Sigmoid colon (tissue), 7 donors: ENCODE results near the gene OR10A3. TPM values are rescaled to one million over a fixed set of nuclear protein-coding genes. Genes with fewer than 3 reads are reported as not detected.

Source experiments
- DNase-seq: peaks from one replicate; pipeline ENCODE4 v3.0.0-alpha.2; 2019
- H3K27ac ChIP-seq, 4 donors: fragments of 200-600 bp; sonication (generic); one replicate each; pipeline ENCODE4 v1.5.1; 2016 to 2019; ENCODE audit warnings: mild to moderate bottlenecking in 1 of 4
- H3K27me3 ChIP-seq, 3 donors: fragments of 200-600 bp; sonication (generic); one replicate each; pipeline ENCODE4 v1.5.1; 2019; ENCODE audit warnings: mild to moderate bottlenecking in 1 of 3
- H3K36me3 ChIP-seq, 4 donors: fragments of 200-600 bp; sonication (generic); one replicate each; pipeline ENCODE4 v1.5.1; 2016 to 2019
- H3K4me1 ChIP-seq, 4 donors: fragments of 200-600 bp; sonication (generic); one replicate each; pipeline ENCODE4 v1.5.1; 2017 to 2019
- H3K4me3 ChIP-seq, 4 donors: fragments of 200-600 bp; sonication (generic); one replicate each; pipeline ENCODE4 v1.5.1; 2017 to 2019; ENCODE audit warnings: mild to moderate bottlenecking in 2 of 4, moderate library complexity in 1 of 4
- H3K9me3 ChIP-seq, 4 donors: fragments of 200-600 bp in 3 of 4; sonication (generic) in 3 of 4; one replicate each; pipeline versions ENCODE4 v1.5.1 to v1.6.1; 2013 to 2019
- CTCF ChIP-seq, 4 experiments: fragments of 450-650 bp in 3 of 4; fragments of 200-600 bp in 1 of 4; IDR thresholded peaks; one replicate each; pipeline ENCODE4 v1.5.1; 2016 to 2019; ENCODE audit warnings: antibody characterized with exemption in 4 of 4, mild to moderate bottlenecking in 3 of 4, moderate library complexity in 2 of 4
- EP300 ChIP-seq, 4 donors: sonication (generic); formaldehyde crosslinking; IDR thresholded peaks; one replicate each; pipeline ENCODE4 v1.6.1; 2017; ENCODE audit warnings: antibody characterized with exemption in 4 of 4
- POLR2A ChIP-seq, 2 donors: fragments of 450-650 bp; IDR thresholded peaks; one replicate each; pipeline ENCODE4 v1.6.1; 2016; ENCODE audit warnings: antibody characterized with exemption in 2 of 2, mild to moderate bottlenecking in 2 of 2, moderate library complexity in 2 of 2
- POLR2AphosphoS5 ChIP-seq, 4 donors: sonication (generic); formaldehyde crosslinking; IDR thresholded peaks; one replicate each; pipeline ENCODE4 v1.6.1; 2017; ENCODE audit warnings: antibody characterized with exemption in 4 of 4
- WGBS, 2 donors: extraction: QIAGEN DNeasy Blood & Tissue Kit; methylation state at CpG; one replicate each; pipeline ENCODE4 v1.1.7; 2013; 5-methylcytosine and 5-hydroxymethylcytosine counted together
- intact Hi-C: fragments of 100-400 bp; cut with DNase I; formaldehyde crosslinking; loops from one replicate; pipeline ENCODE4 v1.15.1; 2023
- polyA plus RNA-seq, 3 donors: library from polyadenylated mRNA; stranded (reverse); fragments of 200-250 nt; gene quantifications; one replicate each; pipeline ENCODE4 v1.2.3, GENCODE V29; 2013
- total RNA-seq, 4 donors: library from RNA; depleted of rRNA; stranded (reverse); fragments of >200 nt; gene quantifications; one replicate each; pipeline ENCODE4 v1.1.0, GENCODE V29; 2016
- donor health status: healthy with polysubstance abuse.
- donor health status: Bipolar disorder and iron deficiency.
- donor health status: healthy.

Gene OR10A3
- total and polyA plus RNA-seq, 7 donors = not detected

- no peak for TF ChIP-seq POLR2AphosphoS5 (IDR thresholded peaks at IDR 0.05)
- no peak for TF ChIP-seq CTCF (IDR thresholded peaks at IDR 0.05)
- Histone ChIP-seq H3K27me3 (no peaks in the 10 kb centered on the region), H3K9me3 (no peaks in the 10 kb centered on the region), H3K4me1 (no peaks in the 10 kb centered on the region), H3K27ac (no peak within 1 kb of the TSS), H3K36me3 (no peaks in the 10 kb centered on the region), H3K4me3 (no peak within 1 kb of the TSS)
- intact Hi-C loops = no loop called here
- WGBS, 2 donors = 78 to 82% methylated on average over 4 of the region's 4 CpGs
- no peak for DNase-seq
Observed at GRCh38 chr11:7931168-7931567, 10.3 kb downstream of the OR10A3 start, which contains the start of gene OR10A6. OR10A6 (minus strand) TSS chr11:7931268; CDS start chr11:7928662, 2,606 bp downstream.

DNA sequence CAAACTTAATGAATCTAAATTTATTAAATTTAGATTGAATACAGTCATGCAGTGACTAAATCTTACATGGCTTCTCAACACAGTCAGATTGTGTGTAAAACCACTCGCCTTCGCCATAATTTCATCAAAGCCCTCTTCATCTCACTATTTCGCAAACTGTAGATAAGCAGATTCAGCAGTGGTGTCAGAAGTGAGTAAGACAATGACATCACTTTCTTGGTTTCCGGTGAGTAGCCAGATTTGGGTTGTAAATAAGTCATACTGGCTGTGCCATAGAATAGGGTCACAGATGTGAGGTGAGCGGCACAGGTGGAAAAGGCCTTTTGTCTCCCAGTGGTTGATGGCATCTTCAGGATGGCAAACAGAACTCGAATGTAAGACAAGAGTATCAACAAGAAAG is 13.9 kb downstream of the OR10A3 start:
- intact Hi-C loops = no loop called here
- 86 to 90% methylated on average over 6 of the region's 6 CpGs for WGBS, 2 donors
- Histone ChIP-seq H3K36me3 (no peaks in the 10 kb centered on the region), H3K9me3 (no peaks in the 10 kb centered on the region), H3K27ac (no peak overlapping the region), H3K27me3 (no peaks in the 10 kb centered on the region), H3K4me1 (no peaks in the 10 kb centered on the region), H3K4me3 (no peak overlapping the region)
- no peak for DNase-seq
- no peak for TF ChIP-seq POLR2A (IDR thresholded peaks at IDR 0.05)

DNA sequence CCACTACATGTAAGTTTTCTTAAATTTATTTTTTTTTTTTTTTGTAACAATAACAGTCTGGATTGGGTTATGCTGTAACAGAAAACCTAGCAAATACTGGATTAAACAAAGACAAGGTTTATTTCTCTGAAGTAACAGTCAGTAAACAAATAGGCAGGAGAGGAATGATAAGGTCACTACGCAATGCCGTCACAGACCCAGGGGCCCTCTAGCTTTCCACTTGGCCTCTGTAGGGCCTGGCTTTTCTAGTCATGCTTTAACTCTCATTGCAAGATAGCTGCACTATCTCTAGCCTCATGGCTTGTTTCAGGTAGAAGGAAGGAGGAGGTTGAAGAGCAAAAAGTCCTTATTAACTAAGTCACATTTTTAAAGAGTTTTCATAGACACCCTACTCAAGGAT is 17.0 kb downstream of the OR10A3 start:
- no peak overlapping the region for H3K27ac ChIP-seq
- H3K4me3 ChIP-seq = no peak overlapping the region
- H3K4me1 ChIP-seq = no peaks in the 10 kb centered on the region
- WGBS, 2 donors = 25 to 60% methylated on average over 2 of the region's 2 CpGs
- no peak for TF ChIP-seq POLR2AphosphoS5 (IDR thresholded peaks at IDR 0.05)
- no peak for TF ChIP-seq EP300 (IDR thresholded peaks at IDR 0.05)
- TF ChIP-seq CTCF (IDR thresholded peaks at IDR 0.05) = no peak
- TF ChIP-seq POLR2A (IDR thresholded peaks at IDR 0.05) = no peak
- intact Hi-C loops = no loop called here
- H3K36me3 ChIP-seq = no peaks in the 10 kb centered on the region
- H3K27me3 ChIP-seq = no peaks in the 10 kb centered on the region
- DNase-seq = no peak
- no peaks in the 10 kb centered on the region for H3K9me3 ChIP-seq

DNA sequence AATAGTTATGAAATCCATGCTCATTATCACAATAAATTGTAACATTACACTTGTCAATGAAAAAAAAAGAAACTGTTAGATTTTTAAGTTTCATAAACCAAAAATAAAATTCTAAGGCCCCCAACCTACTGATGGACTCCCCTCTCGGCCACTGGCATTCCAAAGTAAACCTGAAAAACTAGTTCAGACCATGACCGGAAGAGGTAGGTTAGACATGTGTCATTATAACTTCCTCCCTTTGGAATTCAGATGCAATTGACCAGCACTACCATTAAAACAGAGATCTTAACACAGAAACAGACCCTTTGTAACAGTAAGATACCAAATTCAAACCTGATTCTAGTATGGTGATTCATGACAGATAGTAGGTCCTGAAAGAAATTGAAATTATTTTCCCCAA is 23.4 kb downstream of the OR10A3 start:
- Histone ChIP-seq H3K4me3 (no peak overlapping the region), H3K4me1 (no peaks in the 10 kb centered on the region), H3K9me3 (no peaks in the 10 kb centered on the region), H3K27me3 (no peaks in the 10 kb centered on the region), H3K27ac (no peak overlapping the region), H3K36me3 (no peaks in the 10 kb centered on the region)
- 83 to 87% methylated on average over 2 of the region's 2 CpGs for WGBS, 2 donors
- intact Hi-C loops = no loop called here
- no peak for DNase-seq
- TF ChIP-seq POLR2AphosphoS5 (IDR thresholded peaks at IDR 0.05) (no peak), EP300 (IDR thresholded peaks at IDR 0.05) (no peak), POLR2A (IDR thresholded peaks at IDR 0.05) (no peak), CTCF (IDR thresholded peaks at IDR 0.05) (no peak)

- TF ChIP-seq CTCF (IDR thresholded peaks at IDR 0.05) = no peak
- no peak for TF ChIP-seq EP300 (IDR thresholded peaks at IDR 0.05)
- no peak for TF ChIP-seq POLR2A (IDR thresholded peaks at IDR 0.05)
- TF ChIP-seq POLR2AphosphoS5 (IDR thresholded peaks at IDR 0.05) = no peak
Observed at GRCh38 chr11:7911011-7911410, 30.5 kb downstream of the OR10A3 start.

More at GRCh38 chr11:7911011-7911410, 30.5 kb downstream of the OR10A3 start:
- Histone ChIP-seq H3K4me1 (no peaks in the 10 kb centered on the region), H3K9me3 (no peaks in the 10 kb centered on the region), H3K36me3 (no peaks in the 10 kb centered on the region), H3K27me3 (no peaks in the 10 kb centered on the region), H3K4me3 (no peak overlapping the region), H3K27ac (no peak overlapping the region)
- DNase-seq = no peak
- intact Hi-C loops = no loop called here
